HG03135 (cell line): ENCODE measurements around the gene BFSP2.
"Not testable (repeated sequence)": the region's sequence is repeated elsewhere in the genome, so short reads cannot be mapped to it uniquely, and the experiment has no call there.

Source experiments
- ATAC-seq: cut with Tn5 transposase; IDR thresholded peaks from one replicate; pipeline ENCODE4 v1.9.1; 2021; ENCODE audit warnings: mild to moderate bottlenecking, moderate library complexity; ENCODE audit not compliant: unreplicated experiment

Gene BFSP2

GRCh38 chr3:133512416-133513089, 112.7 kb downstream of the BFSP2 start:
- no peak for ATAC-seq

GRCh38 chr3:133514418-133514817, 114.6 kb downstream of the BFSP2 start:
- ATAC-seq, result no peak

GRCh38 chr3:133515127-133515526, 115.3 kb downstream of the BFSP2 start:
- no peak for ATAC-seq

GRCh38 chr3:133520286-133520685, 120.4 kb downstream of the BFSP2 start:
- no peak for ATAC-seq

GRCh38 chr3:133520938-133521337, 121.1 kb downstream of the BFSP2 start:
- not testable (repeated sequence) for ATAC-seq

- ATAC-seq, result no peak
Observed at GRCh38 chr3:133521946-133522345, 122.1 kb downstream of the BFSP2 start.

- not testable (repeated sequence) for ATAC-seq
Observed at GRCh38 chr3:133523758-133524157, 123.9 kb downstream of the BFSP2 start.
